HG02623 (cell line): ENCODE results near the gene STIM2.

Source experiments
- ATAC-seq: cut with Tn5 transposase; IDR thresholded peaks from one replicate; pipeline ENCODE4 v1.9.1; 2021; ENCODE audit warnings: moderate library complexity; ENCODE audit not compliant: unreplicated experiment

The STIM2 gene

GRCh38 chr4:26896636-26897035 lies 36.0 kb downstream of the STIM2 start:
- no peak for ATAC-seq

- ATAC-seq = no peak
These were observed 39.4 kb downstream of the STIM2 start for GRCh38 chr4:26899991-26900390.

GRCh38 chr4:26900765-26901164 lies 40.1 kb downstream of the STIM2 start:
- no peak for ATAC-seq

GRCh38 chr4:26905172-26905571 lies 44.5 kb downstream of the STIM2 start:
- no peak for ATAC-seq

GRCh38 chr4:26907731-26908599 lies 47.3 kb downstream of the STIM2 start:
- no peak for ATAC-seq

- ATAC-seq = no peak
These were observed 48.7 kb downstream of the STIM2 start for GRCh38 chr4:26909369-26909768.

GRCh38 chr4:26911254-26911653 lies 50.6 kb downstream of the STIM2 start:
- ATAC-seq = no peak

- no peak for ATAC-seq
These were observed 51.4 kb downstream of the STIM2 start for GRCh38 chr4:26912069-26912468.

GRCh38 chr4:26912810-26913209 lies 52.2 kb downstream of the STIM2 start:
- no peak for ATAC-seq

- ATAC-seq = no peak
These were observed 55.6 kb downstream of the STIM2 start for GRCh38 chr4:26916195-26916594.

GRCh38 chr4:26930964-26931363 lies 70.3 kb downstream of the STIM2 start:
- no peak for ATAC-seq

- ATAC-seq = no peak
These were observed 70.8 kb downstream of the STIM2 start for GRCh38 chr4:26931451-26931850.

- no peak for ATAC-seq
These were observed 71.3 kb downstream of the STIM2 start for GRCh38 chr4:26931966-26932365.

GRCh38 chr4:26935397-26935796 lies 74.8 kb downstream of the STIM2 start:
- ATAC-seq = no peak

GRCh38 chr4:26936284-26937065 lies 75.8 kb downstream of the STIM2 start:
- no peak for ATAC-seq

GRCh38 chr4:26937139-26937538 lies 76.5 kb downstream of the STIM2 start:
- no peak for ATAC-seq

- ATAC-seq = no peak
These were observed 76.9 kb downstream of the STIM2 start for GRCh38 chr4:26937567-26937966.

GRCh38 chr4:26938516-26938915 lies 77.9 kb downstream of the STIM2 start:
- ATAC-seq = no peak

GRCh38 chr4:26941951-26942350 lies 81.3 kb downstream of the STIM2 start:
- ATAC-seq = no peak

- no peak for ATAC-seq
These were observed 82.2 kb downstream of the STIM2 start for GRCh38 chr4:26942871-26943270.

- ATAC-seq = no peak
These were observed 82.8 kb downstream of the STIM2 start for GRCh38 chr4:26943391-26943790.

GRCh38 chr4:26945794-26946193 lies 85.2 kb downstream of the STIM2 start:
- ATAC-seq = no peak
